Activated CD4-positive, alpha-beta T cell treated with anti-CD3 and anti-CD28 coated beads for 1 hour (primary cell): Measurements from ENCODE around the gene DYSF.
"Not testable (repeated sequence)": the region's sequence is repeated elsewhere in the genome, so short reads cannot be mapped to it uniquely, and the experiment has no call there.

Experiments
- DNase-seq: peaks from one replicate; pipeline ENCODE4 v3.0.0-alpha.2; 2020

Gene DYSF

DNA sequence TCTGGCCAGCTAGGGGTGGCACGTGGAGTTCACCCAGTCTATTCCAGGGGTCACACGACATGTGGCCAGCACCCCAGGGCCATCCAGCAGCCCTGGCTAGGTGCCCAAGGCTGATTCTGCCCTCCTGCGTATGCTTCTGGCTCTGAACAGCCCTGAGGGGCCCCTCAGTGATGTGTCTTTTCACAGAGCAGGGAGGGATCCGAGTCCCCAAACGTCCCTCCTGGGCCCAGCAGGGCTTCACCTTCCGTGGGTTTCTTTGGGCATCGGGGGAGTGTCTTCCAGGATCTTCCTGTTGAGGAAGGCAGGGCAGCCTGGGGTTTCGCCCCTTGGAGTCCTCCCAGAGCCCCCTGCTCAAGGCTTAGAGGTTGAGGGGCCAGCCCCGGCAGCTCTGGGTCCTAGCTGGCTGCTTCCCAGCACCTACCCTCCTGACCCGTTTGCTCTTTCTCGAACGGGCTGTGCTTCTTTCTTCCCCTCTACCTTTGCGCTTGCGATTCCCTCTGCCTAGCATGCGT is 165.9 kb downstream of the DYSF start:
- no peak for DNase-seq

DNA sequence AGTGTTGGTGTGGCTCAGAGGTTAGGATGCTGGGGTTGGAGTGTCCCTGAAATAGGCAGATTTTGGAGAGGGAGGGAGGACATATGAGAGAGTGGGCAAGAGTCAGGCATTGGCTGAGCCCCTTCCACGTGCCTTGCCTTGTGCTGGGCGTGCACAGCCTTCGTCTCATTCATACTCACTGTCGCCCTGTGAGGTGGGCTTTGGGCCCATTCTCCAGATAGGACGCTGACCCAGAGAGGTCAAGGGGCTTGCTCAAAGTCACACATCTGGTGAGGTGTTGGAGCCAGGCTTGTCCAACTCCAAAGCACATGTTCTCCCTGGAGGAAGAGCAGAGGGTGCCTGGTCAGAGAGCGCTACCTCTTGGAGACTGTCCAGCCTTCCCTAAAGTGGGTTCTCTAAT is 166.8 kb downstream of the DYSF start:
- DNase-seq, result no peak

GRCh38 chr2:71620851-71621251 is 167.5 kb downstream of the DYSF start:
- no peak for DNase-seq

DNA sequence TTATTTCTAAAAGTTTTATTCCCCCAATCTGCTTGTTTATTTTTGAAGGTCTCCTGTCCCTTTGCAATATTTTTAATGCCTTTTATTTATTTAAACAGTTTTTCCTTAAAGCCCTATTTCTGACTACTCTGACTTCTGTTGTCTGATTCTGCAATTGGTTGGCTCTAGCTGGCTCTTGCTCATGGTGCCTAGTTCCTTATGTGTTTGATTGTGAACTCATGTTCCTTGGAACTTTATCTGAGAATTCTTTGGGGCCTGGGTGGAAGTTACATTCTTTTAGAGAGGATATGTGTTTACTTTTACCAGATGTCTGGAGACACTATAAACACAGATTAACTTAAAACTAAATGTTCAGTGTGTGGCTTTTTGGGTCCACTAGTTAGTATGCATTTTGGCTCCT is 175.9 kb downstream of the DYSF start:
- no peak for DNase-seq

DNA sequence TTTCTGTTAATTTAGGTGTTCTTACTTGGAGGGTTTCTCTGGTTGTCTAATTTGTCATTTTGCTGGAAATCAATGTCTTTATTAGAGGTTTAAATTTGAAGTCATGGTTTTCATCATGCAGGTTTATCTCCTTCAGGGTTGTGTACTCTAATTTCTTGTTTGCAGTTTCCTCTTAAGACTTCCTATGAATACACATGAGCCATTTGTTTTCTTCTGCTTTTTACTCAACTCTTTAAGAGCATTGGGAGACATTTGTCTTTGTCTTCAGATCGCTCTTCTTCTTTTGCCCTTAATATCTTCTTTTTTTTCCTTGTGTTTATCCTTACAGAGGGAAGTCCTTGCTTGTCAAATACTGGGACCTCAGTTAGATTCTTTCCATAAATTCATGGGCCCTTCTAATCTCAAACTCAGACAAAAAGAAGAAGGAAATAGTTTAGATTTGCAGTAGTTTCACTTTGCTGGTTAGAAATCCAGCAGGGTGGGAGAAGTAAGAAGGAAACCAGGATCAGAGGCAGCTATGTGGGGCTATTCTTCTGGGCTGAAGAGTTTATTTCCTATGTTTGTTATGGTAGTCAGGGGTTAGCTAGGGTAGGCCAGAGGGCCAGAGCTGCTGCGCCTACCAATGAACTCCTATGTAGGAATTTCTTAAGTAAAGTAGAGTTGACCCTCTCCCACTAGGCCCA is 176.6 kb downstream of the DYSF start:
- no peak for DNase-seq

DNA sequence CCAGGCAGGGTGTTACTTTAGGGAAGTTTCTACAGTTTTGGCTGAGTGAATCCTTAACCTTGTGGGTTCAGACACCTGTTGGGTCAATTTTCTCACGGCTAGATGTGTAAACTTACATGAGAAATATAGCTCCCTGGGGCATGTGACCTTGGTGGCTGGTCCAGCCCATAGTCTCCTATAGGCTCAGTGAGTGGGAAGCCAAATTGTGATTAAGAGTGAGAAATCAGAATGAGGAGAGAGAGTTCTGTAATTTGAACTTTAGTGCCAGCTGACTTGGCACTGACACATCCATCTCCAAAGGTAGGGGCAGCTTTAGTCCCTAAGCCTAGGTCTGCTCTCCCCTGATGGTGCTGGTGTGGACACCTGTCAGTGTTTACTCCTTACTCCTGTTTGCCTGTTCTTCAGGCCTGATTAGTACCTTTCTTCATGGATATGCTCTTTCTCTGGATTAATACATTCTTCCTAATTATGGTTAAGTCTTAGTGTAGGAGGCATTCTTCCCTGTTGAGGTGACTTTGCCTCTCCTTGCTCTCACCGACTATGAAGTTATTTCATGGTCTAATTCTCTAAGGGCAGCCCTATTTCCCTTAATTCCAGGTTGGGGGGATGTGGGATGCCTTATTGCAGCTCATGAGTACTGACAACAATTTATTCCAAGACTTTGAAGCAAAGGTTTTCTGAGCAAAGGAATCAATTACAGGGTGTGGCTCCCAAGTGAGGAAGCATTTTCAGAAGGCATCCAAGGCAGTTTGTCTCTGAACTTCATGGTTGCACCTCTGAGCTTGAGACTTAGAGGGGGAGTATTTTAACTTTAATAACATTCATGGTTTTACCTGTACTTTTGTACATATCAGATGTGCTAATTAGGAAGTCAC is 177.3 kb downstream of the DYSF start:
- DNase-seq, result no peak

GRCh38 chr2:71631411-71631931 is 178.1 kb downstream of the DYSF start:
- DNase-seq, result no peak

DNA sequence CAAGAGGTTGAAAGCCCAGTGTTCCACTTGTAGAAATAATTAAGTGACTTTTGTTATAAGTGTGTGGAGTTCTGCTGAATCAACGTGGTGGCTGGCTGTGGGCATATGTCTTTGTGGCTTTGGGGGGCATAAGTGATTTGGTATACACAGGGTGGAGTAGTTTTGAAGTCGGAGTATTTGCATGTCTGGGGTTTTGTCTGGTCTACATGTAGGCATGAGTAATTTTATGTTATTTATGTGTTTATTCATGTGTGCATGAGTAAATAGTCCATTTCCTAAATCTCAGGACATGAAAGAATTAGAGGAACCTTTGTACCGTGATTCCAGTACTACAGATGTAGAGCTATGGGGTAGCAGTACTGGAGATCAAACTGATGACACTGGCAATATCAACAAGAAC is 179.7 kb downstream of the DYSF start:
- DNase-seq, result no peak

GRCh38 chr2:71634567-71634966 is 181.2 kb downstream of the DYSF start:
- DNase-seq, result no peak

- DNase-seq, result no peak
These were observed 182.4 kb downstream of the DYSF start for GRCh38 chr2:71635798-71636197.

GRCh38 chr2:71637168-71637567 is 183.8 kb downstream of the DYSF start:
- no peak for DNase-seq

DNA sequence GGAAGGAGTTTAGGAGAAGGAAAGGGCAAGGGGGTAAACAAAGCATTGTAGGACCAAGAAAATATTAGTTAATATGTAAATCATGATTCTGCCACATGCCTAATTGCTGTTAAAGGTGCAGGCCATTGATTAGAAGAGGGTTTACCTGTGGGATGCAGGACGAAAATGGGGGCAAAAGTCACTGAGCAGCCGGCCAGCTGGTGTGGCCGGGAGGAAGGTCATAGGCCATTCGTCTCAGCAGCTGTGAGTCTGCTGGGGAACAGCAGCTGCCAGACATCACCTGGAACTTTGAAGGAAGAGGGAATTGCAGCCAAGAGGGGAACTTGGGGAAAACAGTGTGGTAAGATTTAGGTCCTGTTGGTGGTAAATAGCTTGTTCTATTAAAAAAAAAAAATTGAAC is 184.4 kb downstream of the DYSF start:
- DNase-seq, result no peak

GRCh38 chr2:71639735-71640134 is 186.4 kb downstream of the DYSF start:
- DNase-seq, result no peak

DNA sequence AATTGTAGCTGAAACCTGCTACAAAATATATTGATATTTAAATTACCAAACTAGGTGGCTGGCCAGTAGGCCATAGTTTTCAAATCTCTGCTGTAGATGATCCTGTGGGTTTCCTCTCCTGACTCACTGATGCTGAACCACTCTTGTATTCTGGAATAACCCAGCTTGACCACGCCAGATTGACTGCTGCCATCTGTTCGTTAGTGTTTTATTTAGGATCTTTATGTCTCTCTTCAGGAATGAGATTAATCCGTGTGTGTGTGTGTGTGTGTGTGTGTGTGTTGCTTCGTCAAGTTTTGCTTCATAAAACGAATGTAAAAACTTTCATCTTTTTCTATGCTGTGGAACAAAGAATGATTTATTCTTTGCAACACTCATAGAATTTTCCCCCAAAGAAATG is 187.1 kb downstream of the DYSF start:
- no peak for DNase-seq

- no peak for DNase-seq
These were observed 190.5 kb downstream of the DYSF start for GRCh38 chr2:71643674-71644357.

- no peak for DNase-seq
These were observed 192.7 kb downstream of the DYSF start for GRCh38 chr2:71646028-71646427.

GRCh38 chr2:71647356-71647755 is 194.0 kb downstream of the DYSF start:
- no peak for DNase-seq

DNA sequence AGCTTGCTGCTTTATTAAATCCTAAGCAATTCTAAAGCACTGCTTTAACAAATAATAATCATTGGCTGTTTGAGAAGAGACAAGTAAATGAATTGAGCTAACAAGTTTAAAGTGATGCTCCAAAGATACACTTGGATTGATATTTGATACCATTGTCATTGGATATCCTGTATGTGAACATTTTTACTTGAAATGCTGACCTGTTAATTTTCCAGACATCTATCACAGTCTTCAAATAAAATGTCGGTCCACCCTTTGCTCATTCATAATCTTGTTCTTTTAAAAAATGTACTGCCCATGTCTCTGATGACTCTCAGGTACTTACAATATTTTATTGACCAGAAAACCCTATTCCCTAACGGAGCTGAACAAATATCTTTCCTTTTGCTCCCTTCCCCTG is 202.1 kb downstream of the DYSF start:
- no peak for DNase-seq

GRCh38 chr2:71658256-71658655 is 204.9 kb downstream of the DYSF start:
- DNase-seq, result not testable (repeated sequence)

- no peak for DNase-seq
These were observed 205.4 kb downstream of the DYSF start for GRCh38 chr2:71658771-71659170.

DNA sequence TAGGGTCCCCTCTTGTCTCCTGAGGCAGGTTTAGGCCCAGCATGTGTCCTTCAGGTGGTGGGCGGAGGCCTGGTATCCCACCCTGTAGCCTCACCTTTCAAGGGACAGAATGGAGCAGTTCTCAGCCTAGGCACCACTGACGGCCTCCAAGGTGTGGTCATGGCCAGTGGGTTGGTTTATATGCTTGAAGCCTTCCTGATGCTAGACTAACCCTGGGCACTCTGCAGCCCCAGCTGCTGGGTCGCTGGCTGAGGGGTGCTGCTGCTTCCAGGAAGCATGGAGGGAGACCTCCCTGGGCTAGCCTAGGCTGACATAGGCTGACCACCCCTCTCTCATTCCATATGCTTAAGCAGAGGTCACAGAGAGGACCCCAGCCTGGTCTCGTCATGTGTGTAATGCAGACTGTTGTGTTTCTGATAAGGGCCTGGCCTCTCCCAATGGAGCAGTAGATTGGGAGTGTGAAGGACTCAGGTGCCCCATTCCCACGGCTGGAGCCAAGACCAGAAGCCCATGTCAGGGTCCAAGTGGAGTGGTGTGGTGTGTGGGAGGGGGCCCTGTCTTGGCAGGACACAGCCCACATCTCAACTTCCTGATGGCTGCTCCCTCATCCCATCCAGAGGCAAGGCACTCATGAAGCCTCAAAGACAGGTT is 206.6 kb downstream of the DYSF start:
- no peak for DNase-seq

GRCh38 chr2:71661782-71662181 is 208.4 kb downstream of the DYSF start:
- no peak for DNase-seq
